HG03045 (cell line): ENCODE measurements around the gene RBM44.

Experiments used
- ATAC-seq: cut with Tn5 transposase; IDR thresholded peaks from one replicate; pipeline ENCODE4 v1.9.1; 2021; ENCODE audit warnings: mild to moderate bottlenecking, moderate library complexity; ENCODE audit not compliant: unreplicated experiment

The RBM44 gene

GRCh38 chr2:237885111-237885930, 86.7 kb downstream of the RBM44 start:
- ATAC-seq, result no peak

DNA sequence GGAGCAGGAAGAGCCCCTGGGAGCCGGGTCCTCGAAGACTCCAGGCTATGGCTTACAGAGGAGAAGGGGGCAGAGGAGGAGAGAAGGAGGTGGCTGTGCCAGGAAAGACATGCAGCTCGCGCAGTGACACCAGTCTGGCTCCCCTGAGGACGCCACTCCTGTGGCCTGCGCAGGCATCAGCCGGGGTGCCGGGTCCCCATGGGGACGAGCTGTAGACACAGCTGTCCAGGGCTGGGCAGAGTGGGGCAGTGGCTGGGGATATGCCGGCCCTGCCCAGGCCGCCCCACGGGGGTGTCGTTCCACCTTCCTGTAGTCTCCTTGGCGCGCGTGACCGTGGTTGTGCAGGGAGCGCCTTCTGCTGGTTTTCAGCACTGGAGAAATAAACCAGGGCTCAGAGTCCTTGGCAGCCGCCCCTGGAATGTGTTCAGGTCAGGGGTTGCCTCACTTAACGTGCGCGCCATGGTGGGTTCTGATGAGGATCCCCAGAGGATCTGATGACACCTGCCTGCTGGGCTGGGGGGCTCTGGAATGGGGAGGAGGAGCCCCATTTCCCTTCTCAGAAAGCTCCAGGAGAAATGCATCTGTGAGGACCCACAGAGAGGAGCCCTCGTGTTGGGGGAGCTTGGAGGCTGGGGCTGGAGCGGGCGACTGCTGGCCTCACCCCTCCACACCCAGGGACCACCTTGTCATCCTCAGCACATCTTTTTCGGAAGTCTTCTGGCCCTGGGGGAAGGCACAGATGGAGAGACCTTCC, 87.5 kb downstream of the RBM44 start:
- ATAC-seq, result no peak

DNA sequence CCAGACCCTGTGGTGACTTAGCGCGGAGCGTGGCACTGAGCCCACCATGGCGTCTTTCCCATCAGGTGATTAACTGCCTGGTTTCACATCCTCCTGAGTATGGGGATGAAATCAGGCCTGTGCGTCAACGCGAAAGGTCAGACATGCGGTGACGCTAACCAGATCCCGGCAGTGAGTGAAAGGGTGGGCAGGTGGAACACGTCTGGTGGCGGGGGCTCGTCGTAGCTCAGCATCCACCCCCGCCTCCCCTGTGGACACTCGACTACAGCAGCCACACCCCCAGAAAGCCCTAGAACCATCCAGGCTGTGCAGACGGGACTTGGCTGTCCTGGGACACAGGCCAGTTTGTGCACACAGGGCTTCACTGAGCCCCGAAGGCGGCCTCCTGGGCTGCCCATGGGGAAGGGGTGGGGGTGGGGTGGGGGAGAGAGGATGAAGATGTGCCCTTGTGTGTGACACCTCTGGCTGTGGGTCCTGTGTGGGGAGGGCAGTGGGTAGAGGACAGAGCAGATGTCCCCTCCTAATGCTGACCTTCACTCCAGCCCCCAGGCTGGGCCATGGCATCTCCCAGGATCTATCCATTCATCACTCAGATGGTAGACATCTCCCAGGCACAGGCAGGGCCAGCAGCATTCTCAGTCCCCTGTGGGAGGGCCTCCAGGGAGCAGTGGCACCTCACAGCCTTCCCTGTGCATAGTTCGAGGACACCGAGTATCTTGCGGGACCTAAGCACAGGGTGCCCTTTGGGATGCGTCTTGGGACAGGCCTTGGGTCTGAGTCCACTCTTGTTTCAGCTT, 88.3 kb downstream of the RBM44 start:
- ATAC-seq, result no peak

- ATAC-seq, result no peak
These were observed 89.8 kb downstream of the RBM44 start for GRCh38 chr2:237888389-237888788.

DNA sequence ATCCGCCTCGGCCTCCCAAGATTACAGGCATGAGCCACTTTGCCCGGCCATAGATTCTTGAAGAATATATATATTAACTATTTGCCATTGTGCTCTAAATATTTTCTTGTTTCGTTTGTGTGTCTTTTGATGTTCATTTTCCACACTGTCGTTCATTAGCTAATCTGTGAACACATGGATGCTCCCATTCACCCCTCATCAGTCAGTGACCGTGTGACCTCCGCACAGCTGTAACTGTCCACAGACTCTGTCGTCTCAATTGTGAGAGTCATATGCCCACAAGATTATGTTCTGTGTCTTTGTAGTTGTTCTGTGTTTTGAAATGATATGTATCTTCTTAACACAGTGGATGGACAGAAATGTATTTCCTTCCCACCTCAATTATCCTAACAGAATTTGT, 90.4 kb downstream of the RBM44 start:
- ATAC-seq, result no peak

- ATAC-seq, result no peak
These were observed 91.2 kb downstream of the RBM44 start for GRCh38 chr2:237889811-237890210.
